ENCODE results near the gene YEATS2. TPM values are rescaled to one million over a fixed set of nuclear protein-coding genes. Genes with fewer than 3 reads are reported as not detected.
"Not testable (repeated sequence)": the region's sequence is repeated elsewhere in the genome, so short reads cannot be mapped to it uniquely, and the experiment has no call there.

Gene YEATS2
- total RNA-seq, 1 experiment from 2014 or later, result 31.0 TPM

- peaks cover 48% of the 10 kb centered on the region for H3K36me3 ChIP-seq (ENCODE audit: low read depth, low read length)
- BruUV-seq (replicated peaks), result no TSS peak
- DNase-seq (peak; percentile 18), ATAC-seq (no peak)
- H3K4me2 ChIP-seq (ENCODE audit: low read length), result no peak overlapping the region
- H3K4me1 ChIP-seq (ENCODE audit: insufficient read depth, low read length), result no peaks in the 10 kb centered on the region
- H3K4me3 ChIP-seq (ENCODE audit: low read length), result no peak overlapping the region
- no peak overlapping the region for H3K9ac ChIP-seq (ENCODE audit: low read length)
- H3K27ac ChIP-seq (ENCODE audit: low read length), result no peak overlapping the region
- intact Hi-C loops (cut with micrococcal nuclease), result no loop called here
- H2AFZ ChIP-seq (ENCODE audit: low read length), result no peak overlapping the region
- H3K79me2 ChIP-seq (ENCODE audit: low read length), result no peaks in the 10 kb centered on the region
- no peaks in the 10 kb centered on the region for H3K27me3 ChIP-seq (ENCODE audit: low read length)
- no peaks in the 10 kb centered on the region for H4K20me1 ChIP-seq (ENCODE audit: low read length)
- POLR2A ChIA-PET (ENCODE audit: unreplicated experiment), result interaction anchor here (0.6 kb wide), 1 partner anchor 330 kb away, joined by 8 read pairs; no protein-coding TSS in a partner anchor
- no peaks in the 10 kb centered on the region for H3F3A ChIP-seq (ENCODE audit: low read length, unreplicated experiment)
- TF ChIP-seq EZH2 (IDR thresholded peaks at IDR 0.05; ENCODE audit: low read length, unreplicated experiment) (no peak), EZH2phosphoT487 (IDR thresholded peaks at IDR 0.05; ENCODE audit: borderline replicate concordance, low read length) (no peak)
- TF ChIP-seq, protein P1, sequence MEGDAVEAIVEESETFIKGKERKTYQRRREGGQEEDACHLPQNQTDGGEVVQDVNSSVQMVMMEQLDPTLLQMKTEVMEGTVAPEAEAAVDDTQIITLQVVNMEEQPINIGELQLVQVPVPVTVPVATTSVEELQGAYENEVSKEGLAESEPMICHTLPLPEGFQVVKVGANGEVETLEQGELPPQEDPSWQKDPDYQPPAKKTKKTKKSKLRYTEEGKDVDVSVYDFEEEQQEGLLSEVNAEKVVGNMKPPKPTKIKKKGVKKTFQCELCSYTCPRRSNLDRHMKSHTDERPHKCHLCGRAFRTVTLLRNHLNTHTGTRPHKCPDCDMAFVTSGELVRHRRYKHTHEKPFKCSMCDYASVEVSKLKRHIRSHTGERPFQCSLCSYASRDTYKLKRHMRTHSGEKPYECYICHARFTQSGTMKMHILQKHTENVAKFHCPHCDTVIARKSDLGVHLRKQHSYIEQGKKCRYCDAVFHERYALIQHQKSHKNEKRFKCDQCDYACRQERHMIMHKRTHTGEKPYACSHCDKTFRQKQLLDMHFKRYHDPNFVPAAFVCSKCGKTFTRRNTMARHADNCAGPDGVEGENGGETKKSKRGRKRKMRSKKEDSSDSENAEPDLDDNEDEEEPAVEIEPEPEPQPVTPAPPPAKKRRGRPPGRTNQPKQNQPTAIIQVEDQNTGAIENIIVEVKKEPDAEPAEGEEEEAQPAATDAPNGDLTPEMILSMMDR (conservative IDR thresholded peaks at IDR 0.05; ENCODE audit: low read depth, low read length), result no peak
- CTCF ChIA-PET, result no interaction called here
- no peaks in the 10 kb centered on the region for H3K9me2 ChIP-seq (replicated peaks; ENCODE audit: low read length)
- no peaks in the 10 kb centered on the region for H3K9me3 ChIP-seq (ENCODE audit: low read length)
Observed at GRCh38 chr3:183782576-183783276, 85.1 kb downstream of the YEATS2 start.

DNA sequence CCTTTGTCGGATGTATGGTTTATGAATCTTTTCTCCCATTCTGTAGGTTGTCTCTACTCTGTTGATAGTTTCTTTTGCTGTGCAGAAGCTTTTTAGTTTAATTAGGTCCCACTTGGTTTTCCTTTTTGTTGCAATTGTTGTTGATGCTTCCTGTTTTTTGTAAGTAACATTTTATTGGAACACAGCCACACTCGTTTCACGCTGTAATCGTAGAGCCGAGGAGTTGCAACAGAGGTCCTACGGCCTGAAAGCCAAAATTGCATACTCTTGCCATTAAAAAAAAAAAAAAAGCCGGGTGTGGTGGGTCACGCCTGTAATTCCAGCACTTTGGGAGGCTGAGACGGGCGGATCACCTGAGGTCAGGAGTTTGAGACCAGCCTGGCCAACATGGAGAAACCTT is 86.9 kb downstream of the YEATS2 start:
- BruUV-seq (replicated peaks); H3K27me3 ChIP-seq (ENCODE audit: low read length); POLR2A ChIA-PET (ENCODE audit: unreplicated experiment); DNase-seq; H3K4me2 ChIP-seq (ENCODE audit: low read length); H3K79me2 ChIP-seq (ENCODE audit: low read length); H4K20me1 ChIP-seq (ENCODE audit: low read length); H3K9me2 ChIP-seq (replicated peaks; ENCODE audit: low read length); intact Hi-C loops (cut with micrococcal nuclease); H3K9me3 ChIP-seq (ENCODE audit: low read length); H3F3A ChIP-seq (ENCODE audit: low read length, unreplicated experiment); H3K4me3 ChIP-seq (ENCODE audit: low read length); ATAC-seq; H3K9ac ChIP-seq (ENCODE audit: low read length); H3K4me1 ChIP-seq (ENCODE audit: insufficient read depth, low read length); CTCF ChIA-PET; H3K27ac ChIP-seq (ENCODE audit: low read length); H2AFZ ChIP-seq (ENCODE audit: low read length): not testable (repeated sequence)
- H3K36me3 ChIP-seq (ENCODE audit: low read depth, low read length), result peaks cover 46% of the 10 kb centered on the region

DNA sequence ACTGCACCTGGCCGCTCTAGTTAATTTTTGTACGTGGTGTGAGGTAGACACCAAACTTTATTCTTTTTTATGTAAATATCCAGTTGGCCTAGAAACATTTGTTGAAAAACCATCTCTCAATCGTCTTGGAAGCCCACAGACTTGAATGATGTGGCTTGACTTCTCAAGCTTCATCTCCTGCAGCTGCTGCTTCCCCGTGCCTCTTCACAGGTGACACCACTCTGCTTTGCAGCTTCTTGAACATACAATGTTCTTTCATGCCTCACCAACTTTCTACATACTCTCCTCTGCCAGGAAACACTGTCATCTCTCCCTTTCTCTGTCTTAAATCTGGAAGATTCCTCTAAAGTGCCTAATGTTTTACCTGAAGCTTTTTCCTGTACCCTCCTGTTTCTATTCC is 92.2 kb downstream of the YEATS2 start:
- ChIA-PET POLR2A (ENCODE audit: unreplicated experiment) (no interaction called here), CTCF (no interaction called here)
- intact Hi-C loops (cut with micrococcal nuclease), result no loop called here
- no TSS peak for BruUV-seq (replicated peaks)
- Histone ChIP-seq H3K36me3 (ENCODE audit: low read depth, low read length) (peaks cover 34% of the 10 kb centered on the region), H3K27ac (ENCODE audit: low read length) (no peak overlapping the region), H3K27me3 (ENCODE audit: low read length) (no peaks in the 10 kb centered on the region), H4K20me1 (ENCODE audit: low read length) (no peaks in the 10 kb centered on the region), H3K9me2 (replicated peaks; ENCODE audit: low read length) (no peaks in the 10 kb centered on the region), H3K4me2 (ENCODE audit: low read length) (no peak overlapping the region), H3K9me3 (ENCODE audit: low read length) (no peaks in the 10 kb centered on the region), H3K4me3 (ENCODE audit: low read length) (no peak overlapping the region), H3K4me1 (ENCODE audit: insufficient read depth, low read length) (no peaks in the 10 kb centered on the region), H2AFZ (ENCODE audit: low read length) (no peak overlapping the region), H3K9ac (ENCODE audit: low read length) (no peak overlapping the region), H3F3A (ENCODE audit: low read length, unreplicated experiment) (no peaks in the 10 kb centered on the region), H3K79me2 (ENCODE audit: low read length) (no peaks in the 10 kb centered on the region)
- TF ChIP-seq, protein P1 (conservative IDR thresholded peaks at IDR 0.05; ENCODE audit: low read depth, low read length), result no peak
- TF ChIP-seq EZH2 (IDR thresholded peaks at IDR 0.05; ENCODE audit: low read length, unreplicated experiment) (no peak), EZH2phosphoT487 (IDR thresholded peaks at IDR 0.05; ENCODE audit: borderline replicate concordance, low read length) (no peak)
- DNase-seq, result no peak
- no peak for ATAC-seq

Data from PC-3 (cell line).